GM18951 (cell line): ENCODE measurements around the gene MAPK1.
"Not testable (repeated sequence)": the region's sequence is repeated elsewhere in the genome, so short reads cannot be mapped to it uniquely, and the experiment has no call there.

Experiments used
- POLR2A ChIP-seq: IDR thresholded peaks from 4 replicates; pipeline ENCODE4 v1.6.1; 2011; ENCODE audit warnings: mild to moderate bottlenecking; ENCODE audit not compliant: insufficient read length, insufficient read depth; ENCODE audit errors: extremely low read depth
- in situ Hi-C: fragments of 300-500 bp; cut with MboI; formaldehyde crosslinking; loops from one replicate; pipeline ENCODE4 v1.12.0; 2022; ENCODE audit warnings: low sequenced_read_pairs, mixed read lengths, inconsistent platforms; ENCODE audit not compliant: unreplicated experiment

The MAPK1 gene

GRCh38 chr22:21867528-21868266 lies at the start of gene MAPK1:
Gene MAPK1, minus strand, starts transcription at chr22:21867645. Its CDS starts 205 bp downstream, at chr22:21867440.
- in situ Hi-C loops: no loop called here
- TF ChIP-seq POLR2A: peak; percentile 92

GRCh38 chr22:21916309-21916918 lies 49.0 kb upstream of the MAPK1 start:
- TF ChIP-seq POLR2A: no peak
- in situ Hi-C loops: no loop called here

- TF ChIP-seq POLR2A: no peak
- in situ Hi-C loops: no loop called here
Observed at GRCh38 chr22:21915624-21916308, 48.3 kb upstream of the MAPK1 start.

GRCh38 chr22:21914033-21914642 lies 46.7 kb upstream of the MAPK1 start:
- in situ Hi-C loops: not testable (repeated sequence)

- in situ Hi-C loops: not testable (repeated sequence)
Observed at GRCh38 chr22:21910367-21910766, 42.9 kb upstream of the MAPK1 start.

GRCh38 chr22:21909871-21910270 lies 42.4 kb upstream of the MAPK1 start:
- in situ Hi-C loops: no loop called here
- TF ChIP-seq POLR2A: no peak

GRCh38 chr22:21907638-21908522 lies 40.4 kb upstream of the MAPK1 start:
- in situ Hi-C loops: no loop called here
- no peak for TF ChIP-seq POLR2A

- in situ Hi-C loops: not testable (repeated sequence)
Observed at GRCh38 chr22:21905234-21905633, 37.8 kb upstream of the MAPK1 start.

GRCh38 chr22:21904250-21904789 lies 36.9 kb upstream of the MAPK1 start:
- no peak for TF ChIP-seq POLR2A

GRCh38 chr22:21903283-21903682 lies 35.8 kb upstream of the MAPK1 start:
- in situ Hi-C loops: no loop called here

More at GRCh38 chr22:21904250-21904789, 36.9 kb upstream of the MAPK1 start:
- in situ Hi-C loops: no loop called here

GRCh38 chr22:21902296-21903087 lies 35.0 kb upstream of the MAPK1 start:
- no peak for TF ChIP-seq POLR2A
- in situ Hi-C loops: no loop called here

More at GRCh38 chr22:21903283-21903682, 35.8 kb upstream of the MAPK1 start:
- TF ChIP-seq POLR2A: no peak
